Naive thymus-derived CD8-positive, alpha-beta T cell (primary cell): ENCODE data around the gene NUDT6. TPM values are rescaled to one million over a fixed set of nuclear protein-coding genes. Genes with fewer than 3 reads are reported as not detected.
"Not testable (repeated sequence)": the region's sequence is repeated elsewhere in the genome, so short reads cannot be mapped to it uniquely, and the experiment has no call there.

Experiments used
- ATAC-seq, 2 donors: fragments of 150-1000 bp; cut with Tn5 transposase in 1 of 2; sonication (Bioruptor Pico), chemical (Tn5 transposase) in 1 of 2; 1 replicate in 1 of 2; 2 replicates in 1 of 2; pipeline ENCODE4 v1.10.0; 2021; ENCODE audit warnings: mild to moderate bottlenecking in 2 of 2, moderate library complexity in 2 of 2
- POLR2A ChIA-PET: fragments of 350-600 bp; sonication (Branson Sonifier 250); formaldehyde crosslinking; loops from one replicate; lab custom pipeline; 2021; ENCODE audit warnings: antibody characterized with exemption; lab: Charles Lee
- DNase-seq, 10 donors: peaks; one replicate each; pipeline versions ENCODE4 v3.0.0 to v3.0.0-alpha.2; 2020 to 2022
- H3K27ac Mint-ChIP-seq, 10 donors: one replicate each; pipeline ENCODE4 v1.8.0; 2020 to 2022; ENCODE audit warnings: mild to moderate bottlenecking in 10 of 10, mixed read lengths in 10 of 10, moderate library complexity in 4 of 10, inconsistent platforms in 1 of 10
- H3K27me3 Mint-ChIP-seq, 5 donors: one replicate each; pipeline ENCODE4 v1.8.0; 2021 to 2022; ENCODE audit warnings: mixed read lengths in 5 of 5
- H3K36me3 Mint-ChIP-seq, 3 donors: one replicate each; pipeline ENCODE4 v1.8.0; 2020 to 2022; ENCODE audit warnings: mixed read lengths in 3 of 3, mild to moderate bottlenecking in 2 of 3, inconsistent platforms in 1 of 3
- H3K4me1 Mint-ChIP-seq, 4 donors: one replicate each; pipeline ENCODE4 v1.8.0; 2021 to 2022; ENCODE audit warnings: mixed read lengths in 4 of 4
- H3K4me3 Mint-ChIP-seq, 10 donors: one replicate each; pipeline ENCODE4 v1.8.0; 2020 to 2022; ENCODE audit warnings: mild to moderate bottlenecking in 10 of 10, mixed read lengths in 10 of 10, moderate library complexity in 6 of 10, inconsistent platforms in 1 of 10
- H3K9me3 Mint-ChIP-seq, 9 donors: one replicate each; pipeline ENCODE4 v1.8.0; 2020 to 2022; ENCODE audit warnings: mixed read lengths in 9 of 9, mild to moderate bottlenecking in 3 of 9, inconsistent platforms in 1 of 9, moderate library complexity in 1 of 9
- polyA plus RNA-seq, 3 donors: library from polyadenylated mRNA; unstranded; fragments of 300-500 nt; fragmentation: Illumina TruSeq; gene quantifications; one replicate each; pipeline ENCODE4 v1.2.3, GENCODE V29; 2021
- total RNA-seq, 8 experiments: library from RNA in 2 of 8; stranded (reverse) in 2 of 8; gene quantifications; one replicate each; pipeline ENCODE4 v1.2.3 and lab custom pipeline; 2021 to 2026

Gene NUDT6
- total and polyA plus RNA-seq, 5 experiments from 2014 or later: 2.5 to 3.1 (median 3.1) TPM

- Mint-ChIP-seq H3K9me3 (peaks cover 0 to 4% (median 0%) of the 10 kb centered on the region in 9 donors), H3K27me3 (peaks cover 7 to 28% (median 20%) of the 10 kb centered on the region in 5 donors), H3K4me3 (no peak overlapping the region), H3K4me1 (no peaks in the 10 kb centered on the region), H3K36me3 (no peaks in the 10 kb centered on the region), H3K27ac (no peak overlapping the region)
- ATAC-seq: no peak
- POLR2A ChIA-PET: no interaction called here
- DNase-seq: no peak
These were observed 58.8 kb downstream of the NUDT6 start for GRCh38 chr4:122863639-122864038.

- DNase-seq (no peak), ATAC-seq (no peak)
- Mint-ChIP-seq H3K4me1 (no peaks in the 10 kb centered on the region), H3K4me3 (no peak overlapping the region), H3K27me3 (peaks cover 7 to 26% (median 20%) of the 10 kb centered on the region in 5 donors), H3K27ac (no peak overlapping the region), H3K9me3 (no peaks in the 10 kb centered on the region), H3K36me3 (no peaks in the 10 kb centered on the region)
- POLR2A ChIA-PET: no interaction called here
These were observed 61.0 kb downstream of the NUDT6 start for GRCh38 chr4:122861172-122861943.

- POLR2A ChIA-PET: no interaction called here
- H3K4me1 Mint-ChIP-seq: no peaks in the 10 kb centered on the region
- DNase-seq: no peak
These were observed 63.7 kb downstream of the NUDT6 start for GRCh38 chr4:122858705-122859104.

GRCh38 chr4:122857160-122857559, 65.2 kb downstream of the NUDT6 start:
- Mint-ChIP-seq H3K9me3 (no peaks in the 10 kb centered on the region), H3K27ac (no peak overlapping the region), H3K4me3 (no peak overlapping the region), H3K4me1 (no peaks in the 10 kb centered on the region), H3K27me3 (peaks cover 6 to 34% (median 17%) of the 10 kb centered on the region in 5 donors), H3K36me3 (no peaks in the 10 kb centered on the region)
- DNase-seq: no peak
- ATAC-seq: no peak
- POLR2A ChIA-PET: interaction anchor here (0.6 kb wide), 1 partner anchor 831 kb away, joined by 4 read pairs; no protein-coding TSS in a partner anchor

More at GRCh38 chr4:122858705-122859104, 63.7 kb downstream of the NUDT6 start:
- Mint-ChIP-seq H3K27me3 (peaks cover 7 to 27% (median 20%) of the 10 kb centered on the region in 5 donors), H3K27ac (no peak overlapping the region), H3K36me3 (no peaks in the 10 kb centered on the region), H3K9me3 (no peaks in the 10 kb centered on the region), H3K4me3 (no peak overlapping the region)
- no peak for ATAC-seq

- no peak for ATAC-seq
- Mint-ChIP-seq H3K27ac (peak overlapping the region in 1 of 10 donors; percentile 37), H3K4me1 (no peaks in the 10 kb centered on the region), H3K36me3 (no peaks in the 10 kb centered on the region), H3K9me3 (no peaks in the 10 kb centered on the region), H3K27me3 (peaks cover under 1 to 21% (median 11%) of the 10 kb centered on the region in 5 donors), H3K4me3 (no peak overlapping the region)
- no peak for DNase-seq
- POLR2A ChIA-PET: no interaction called here
These were observed 67.0 kb downstream of the NUDT6 start for GRCh38 chr4:122855353-122855890.

- no peaks in the 10 kb centered on the region for H3K9me3 Mint-ChIP-seq
- no peak overlapping the region for H3K4me3 Mint-ChIP-seq
- H3K36me3 Mint-ChIP-seq: no peaks in the 10 kb centered on the region
- peaks cover 3 to 21% (median 12%) of the 10 kb centered on the region in 5 donors for H3K27me3 Mint-ChIP-seq
- H3K27ac Mint-ChIP-seq: peak overlapping the region in 1 of 10 donors; percentile 37
- H3K4me1 Mint-ChIP-seq: no peaks in the 10 kb centered on the region
- ATAC-seq: no peak
- POLR2A ChIA-PET: no interaction called here
- DNase-seq: no peak
These were observed 67.7 kb downstream of the NUDT6 start for GRCh38 chr4:122854447-122855352.

- peaks cover 10 to 32% (median 14%) of the 10 kb centered on the region in 5 donors for H3K27me3 Mint-ChIP-seq
- no peak overlapping the region for H3K27ac Mint-ChIP-seq
- ATAC-seq (no peak), DNase-seq (no peak)
- no peaks in the 10 kb centered on the region for H3K9me3 Mint-ChIP-seq
- POLR2A ChIA-PET: no interaction called here
- H3K4me1 Mint-ChIP-seq: no peaks in the 10 kb centered on the region
- no peak overlapping the region for H3K4me3 Mint-ChIP-seq
- no peaks in the 10 kb centered on the region for H3K36me3 Mint-ChIP-seq
These were observed 70.8 kb downstream of the NUDT6 start for GRCh38 chr4:122851568-122851967.

- POLR2A ChIA-PET, ATAC-seq, H3K36me3 Mint-ChIP-seq, H3K27ac Mint-ChIP-seq, H3K4me3 Mint-ChIP-seq, H3K4me1 Mint-ChIP-seq, H3K9me3 Mint-ChIP-seq, DNase-seq: not testable (repeated sequence)
- peaks cover 8 to 32% (median 14%) of the 10 kb centered on the region in 5 donors for H3K27me3 Mint-ChIP-seq
These were observed 72.6 kb downstream of the NUDT6 start for GRCh38 chr4:122849789-122850188.

GRCh38 chr4:122847931-122848330, 74.5 kb downstream of the NUDT6 start:
- Mint-ChIP-seq H3K36me3 (no peaks in the 10 kb centered on the region), H3K9me3 (no peaks in the 10 kb centered on the region), H3K4me3 (no peak overlapping the region), H3K4me1 (no peaks in the 10 kb centered on the region), H3K27ac (no peak overlapping the region), H3K27me3 (peaks cover 9 to 28% (median 14%) of the 10 kb centered on the region in 5 donors)
- no peak for DNase-seq
- POLR2A ChIA-PET: no interaction called here
- ATAC-seq: no peak

GRCh38 chr4:122845760-122846159, 76.6 kb downstream of the NUDT6 start:
- no peak overlapping the region for H3K27ac Mint-ChIP-seq
- no peaks in the 10 kb centered on the region for H3K36me3 Mint-ChIP-seq
- H3K4me3 Mint-ChIP-seq: no peak overlapping the region
- DNase-seq (no peak), ATAC-seq (no peak)
- no peaks in the 10 kb centered on the region for H3K4me1 Mint-ChIP-seq
- POLR2A ChIA-PET: no interaction called here
- peaks cover 7 to 21% (median 14%) of the 10 kb centered on the region in 5 donors for H3K27me3 Mint-ChIP-seq
- no peaks in the 10 kb centered on the region for H3K9me3 Mint-ChIP-seq

- Mint-ChIP-seq H3K4me1 (no peaks in the 10 kb centered on the region), H3K9me3 (no peaks in the 10 kb centered on the region), H3K27ac (no peak overlapping the region), H3K27me3 (peaks cover 7 to 21% (median 12%) of the 10 kb centered on the region in 5 donors), H3K4me3 (no peak overlapping the region), H3K36me3 (no peaks in the 10 kb centered on the region)
- ATAC-seq (no peak), DNase-seq (no peak)
- POLR2A ChIA-PET: no interaction called here
These were observed 77.3 kb downstream of the NUDT6 start for GRCh38 chr4:122845066-122845465.

GRCh38 chr4:122844391-122844790, 78.0 kb downstream of the NUDT6 start:
- peaks cover 6 to 25% (median 12%) of the 10 kb centered on the region in 5 donors for H3K27me3 Mint-ChIP-seq
- POLR2A ChIA-PET, DNase-seq, H3K27ac Mint-ChIP-seq, H3K4me1 Mint-ChIP-seq, ATAC-seq, H3K4me3 Mint-ChIP-seq, H3K36me3 Mint-ChIP-seq, H3K9me3 Mint-ChIP-seq: not testable (repeated sequence)
